ENCODE results near the gene COMMD6. TPM values are rescaled to one million over a fixed set of nuclear protein-coding genes. Genes with fewer than 3 reads are reported as not detected.

The COMMD6 gene
- total RNA-seq, 1 experiment from 2014 or later = 144 TPM

- DNase-seq (ENCODE audit: low read depth) = peak; percentile 86
These were observed 52.2 kb downstream of the COMMD6 start for GRCh38 chr13:75485286-75486062.

- no peak for DNase-seq (ENCODE audit: low read depth)
These were observed 54.9 kb downstream of the COMMD6 start for GRCh38 chr13:75482820-75483079.

- peak; percentile 98 for DNase-seq (ENCODE audit: low read depth)
These were observed 55.4 kb downstream of the COMMD6 start, which contains the start of gene TBC1D4 for GRCh38 chr13:75482070-75482819. TBC1D4 (minus strand) TSS chr13:75482169; CDS start chr13:75481767, 402 bp downstream.

GRCh38 chr13:75481176-75482069 lies 56.2 kb downstream of the COMMD6 start:
- peak; percentile 52 for DNase-seq (ENCODE audit: low read depth)

GRCh38 chr13:75480671-75481175 lies 56.9 kb downstream of the COMMD6 start:
- peak; percentile 64 for DNase-seq (ENCODE audit: low read depth)

- no peak for DNase-seq (ENCODE audit: low read depth)
These were observed 58.4 kb downstream of the COMMD6 start for GRCh38 chr13:75479102-75479740.

- DNase-seq (ENCODE audit: low read depth) = no peak
These were observed 59.0 kb downstream of the COMMD6 start for GRCh38 chr13:75478659-75479058.

Other genes starting within 250 kb of the COMMD6 start
- gene TBC1D4, start 55.7 kb downstream of the COMMD6 start, total RNA-seq (2014; rRNA removed; shearing (Covaris generic)) = 26.2 and 28.2 TPM in 2 replicates
- 91.9 and 112 TPM in 2 replicates for gene UCHL3, start 11.9 kb upstream of the COMMD6 start, total RNA-seq (2014; rRNA removed; shearing (Covaris generic))
- gene LMO7, start 98.5 kb upstream of the COMMD6 start, total RNA-seq (2014; rRNA removed; shearing (Covaris generic)) = 47.1 and 58.1 TPM in 2 replicates